Natural killer cell treated with Interleukin-12 subunit alpha and Interleukin-12 subunit beta and Interleukin-15 and Interleukin-18, amount 100 ng/mL, for 72 hours (primary cell): ENCODE data around the gene TUBG2. TPM values are rescaled to one million over a fixed set of nuclear protein-coding genes. Genes with fewer than 3 reads are reported as not detected.
A peak's percentile ranks its signal among the peaks of the same experiment; 100 is the strongest.
"Not testable (repeated sequence)": the region's sequence is repeated elsewhere in the genome, so short reads cannot be mapped to it uniquely, and the experiment has no call there.

ENCODE experiments used
- ATAC-seq, 2 donors: fragments of 150-1000 bp; cut with Tn5 transposase in 1 of 2; sonication (Bioruptor Pico), chemical (Tn5 transposase) in 1 of 2; 2 replicates each; pipeline ENCODE4 v1.10.0; 2021
- DNase-seq: peaks from one replicate; pipeline ENCODE4 v3.0.0; 2022; ENCODE audit warnings: low spot score
- H3K27ac Mint-ChIP-seq, 2 donors: 1 replicate in 1 of 2; 2 replicates in 1 of 2; pipeline ENCODE4 v1.8.0; 2022; ENCODE audit warnings: mixed read lengths in 2 of 2, mild to moderate bottlenecking in 1 of 2, moderate library complexity in 1 of 2
- H3K27me3 Mint-ChIP-seq, 2 donors: 1 replicate in 1 of 2; 2 replicates in 1 of 2; pipeline ENCODE4 v1.8.0; 2022; ENCODE audit warnings: mixed read lengths in 2 of 2
- H3K36me3 Mint-ChIP-seq: one replicate; pipeline ENCODE4 v1.8.0; 2022; ENCODE audit warnings: mixed read lengths
- H3K4me1 Mint-ChIP-seq, 2 donors: 1 replicate in 1 of 2; 2 replicates in 1 of 2; pipeline ENCODE4 v1.8.0; 2022; ENCODE audit warnings: low read depth in 2 of 2, mixed read lengths in 2 of 2, mild to moderate bottlenecking in 1 of 2
- H3K4me3 Mint-ChIP-seq: one replicate; pipeline ENCODE4 v1.8.0; 2022; ENCODE audit warnings: mixed read lengths
- H3K9me3 Mint-ChIP-seq: 2 replicates; pipeline ENCODE4 v1.8.0; 2022; ENCODE audit warnings: mixed read lengths
- total RNA-seq, 2 donors: library from RNA; stranded (reverse); gene quantifications; one replicate each; pipeline ENCODE4 v1.2.3, GENCODE V29; 2022

Gene TUBG2
- 1 to 10 TPM; 3.9 to 8.0 TPM for total RNA-seq

- Mint-ChIP-seq H3K4me3 (peak within 1 kb of the TSS; percentile 85), H3K36me3 (no peaks in the 10 kb centered on the region), H3K4me1 (peaks cover 17 to 21% of the 10 kb centered on the region in 2 donors), H3K27ac (peak within 1 kb of the TSS; percentile 27 to 35), H3K27me3 (peaks cover 0 to 13% of the 10 kb centered on the region in 2 donors), H3K9me3 (no peaks in the 10 kb centered on the region)
- ATAC-seq = peak; percentile 83 to 90
- peak; percentile 79 for DNase-seq
Observed at GRCh38 chr17:42659079-42659931, at the start of gene TUBG2. TSS of gene TUBG2 (plus strand) at chr17:42659284. CDS start at chr17:42659504, 220 bp downstream.

GRCh38 chr17:42609814-42610801, 49.0 kb upstream of the TUBG2 start:
- Mint-ChIP-seq H3K4me1 (peaks cover 22 to 31% of the 10 kb centered on the region in 2 donors), H3K27ac (peak overlapping the region; percentile 94 to 97), H3K4me3 (peak overlapping the region; percentile 100)
- H3K27me3 Mint-ChIP-seq, H3K36me3 Mint-ChIP-seq, DNase-seq, H3K9me3 Mint-ChIP-seq: not testable (repeated sequence)
- peak; percentile 1 to 24 for ATAC-seq

- no peak overlapping the region for H3K27ac Mint-ChIP-seq
- no peak overlapping the region for H3K4me3 Mint-ChIP-seq
Observed at GRCh38 chr17:42612013-42612412, 47.1 kb upstream of the TUBG2 start.

GRCh38 chr17:42613699-42614295, 45.3 kb upstream of the TUBG2 start:
- ATAC-seq (no peak), DNase-seq (no peak)
- H3K36me3 Mint-ChIP-seq = peaks cover under 1% of the 10 kb centered on the region
- no peak overlapping the region for H3K27ac Mint-ChIP-seq
- H3K9me3 Mint-ChIP-seq = no peaks in the 10 kb centered on the region
- H3K4me3 Mint-ChIP-seq = no peak overlapping the region
- H3K4me1 Mint-ChIP-seq = peaks cover 10 to 11% of the 10 kb centered on the region in 2 donors
- no peaks in the 10 kb centered on the region for H3K27me3 Mint-ChIP-seq

More at GRCh38 chr17:42612013-42612412, 47.1 kb upstream of the TUBG2 start:
- Mint-ChIP-seq H3K4me1 (peaks cover 12 to 15% of the 10 kb centered on the region in 2 donors), H3K27me3 (no peaks in the 10 kb centered on the region), H3K36me3 (peaks cover 5% of the 10 kb centered on the region), H3K9me3 (no peaks in the 10 kb centered on the region)
- ATAC-seq (no peak), DNase-seq (no peak)

GRCh38 chr17:42617956-42618431, 41.1 kb upstream of the TUBG2 start:
- no peak overlapping the region for H3K27ac Mint-ChIP-seq
- ATAC-seq (no peak), DNase-seq (no peak)
- no peaks in the 10 kb centered on the region for H3K9me3 Mint-ChIP-seq
- H3K36me3 Mint-ChIP-seq = no peaks in the 10 kb centered on the region
- H3K4me1 Mint-ChIP-seq = peaks cover 10 to 12% of the 10 kb centered on the region in 2 donors
- peak overlapping the region; percentile 12 for H3K4me3 Mint-ChIP-seq
- no peaks in the 10 kb centered on the region for H3K27me3 Mint-ChIP-seq

- H3K9me3 Mint-ChIP-seq = no peaks in the 10 kb centered on the region
- H3K36me3 Mint-ChIP-seq = no peaks in the 10 kb centered on the region
- no peak for ATAC-seq
- no peaks in the 10 kb centered on the region for H3K27me3 Mint-ChIP-seq
- H3K4me3 Mint-ChIP-seq = peak overlapping the region; percentile 12
- DNase-seq = no peak
- H3K4me1 Mint-ChIP-seq = peaks cover 10 to 12% of the 10 kb centered on the region in 2 donors
- no peak overlapping the region for H3K27ac Mint-ChIP-seq
Observed at GRCh38 chr17:42618442-42619150, 40.5 kb upstream of the TUBG2 start.

GRCh38 chr17:42621987-42622386, 37.1 kb upstream of the TUBG2 start:
- not testable (repeated sequence) for H3K4me3 Mint-ChIP-seq, H3K27ac Mint-ChIP-seq, H3K9me3 Mint-ChIP-seq, H3K27me3 Mint-ChIP-seq, H3K36me3 Mint-ChIP-seq, ATAC-seq, DNase-seq
- H3K4me1 Mint-ChIP-seq = peaks cover 10 to 12% of the 10 kb centered on the region in 2 donors

- Mint-ChIP-seq H3K27ac (no peak overlapping the region), H3K9me3 (no peaks in the 10 kb centered on the region), H3K27me3 (no peaks in the 10 kb centered on the region), H3K4me1 (peaks cover 6 to 9% of the 10 kb centered on the region in 2 donors), H3K36me3 (no peaks in the 10 kb centered on the region), H3K4me3 (no peak overlapping the region)
- ATAC-seq (no peak), DNase-seq (no peak)
Observed at GRCh38 chr17:42623271-42623670, 35.8 kb upstream of the TUBG2 start.

- Mint-ChIP-seq H3K27ac (no peak overlapping the region), H3K4me1 (peaks cover 0 to 2% of the 10 kb centered on the region in 2 donors), H3K27me3 (no peaks in the 10 kb centered on the region), H3K4me3 (no peak overlapping the region), H3K9me3 (no peaks in the 10 kb centered on the region), H3K36me3 (no peaks in the 10 kb centered on the region)
- ATAC-seq (no peak), DNase-seq (no peak)
Observed at GRCh38 chr17:42623732-42624596, 35.1 kb upstream of the TUBG2 start.

- not testable (repeated sequence) for H3K27ac Mint-ChIP-seq, H3K27me3 Mint-ChIP-seq, H3K4me1 Mint-ChIP-seq, ATAC-seq, H3K4me3 Mint-ChIP-seq, DNase-seq, H3K9me3 Mint-ChIP-seq, H3K36me3 Mint-ChIP-seq
Observed at GRCh38 chr17:42627032-42627764, 31.9 kb upstream of the TUBG2 start.

- Mint-ChIP-seq H3K9me3 (no peaks in the 10 kb centered on the region), H3K27me3 (peaks cover 0 to 2% of the 10 kb centered on the region in 2 donors)
- peak; percentile 31 to 36 for ATAC-seq
Observed at GRCh38 chr17:42629411-42630009, 29.6 kb upstream of the TUBG2 start.

More at GRCh38 chr17:42629411-42630009, 29.6 kb upstream of the TUBG2 start:
- DNase-seq = no peak
- Mint-ChIP-seq H3K4me3 (no peak overlapping the region), H3K27ac (peak overlapping the region in 1 of 2 donors; percentile 19), H3K36me3 (no peaks in the 10 kb centered on the region), H3K4me1 (peaks cover 0 to 5% of the 10 kb centered on the region in 2 donors)
